RWPE1 (cell line): ENCODE results near the gene IER5.

Experiments used
- CTCF ChIA-PET: fragments of 350-600 bp; sonication (Branson Sonifier 250); formaldehyde crosslinking; extraction: SDS; loops from one replicate; lab custom pipeline; 2021; lab: Yijun Ruan, JAX
- POLR2A ChIA-PET: fragments of 400-600 bp; formaldehyde crosslinking; extraction: SDS; loops from one replicate; lab custom pipeline; 2020; ENCODE audit warnings: antibody characterized with exemption; ENCODE audit not compliant: low non-redundant PET; lab: Yijun Ruan, JAX
- DNase-seq: peaks from one replicate; pipeline ENCODE4 v3.0.0; 2012; ENCODE audit warnings: low spot score
- H3K27ac ChIP-seq: fragments of 450-650 bp; 2 replicates; pipeline ENCODE4 v1.5.1; 2017
- TF ChIP-seq, protein P1 (sequence below): fragments of 450-650 bp; conservative IDR thresholded peaks from 2 replicates; pipeline ENCODE4 v1.5.1; 2017; ENCODE audit warnings: low read depth, mild to moderate bottlenecking

Gene IER5

DNA sequence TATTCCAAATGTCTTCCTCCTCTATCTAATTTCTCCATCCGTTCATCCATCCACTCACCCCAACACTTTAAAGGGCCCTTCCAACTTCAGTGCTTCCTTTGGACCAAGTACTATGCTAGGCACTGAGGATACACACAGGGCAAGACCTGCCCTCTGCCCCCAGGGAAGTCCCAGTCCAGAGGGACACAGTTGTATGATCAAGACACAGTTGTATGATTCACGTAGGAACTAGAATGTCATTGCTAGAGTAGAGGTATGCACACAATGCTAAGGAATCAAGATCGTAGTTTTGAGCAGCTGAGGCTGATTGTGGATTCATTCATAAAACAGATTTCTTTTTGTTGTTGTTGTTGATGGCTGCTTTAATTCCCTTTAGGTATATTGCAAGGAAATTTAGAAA, 11.6 kb upstream of the IER5 start:
- TF ChIP-seq, protein P1, sequence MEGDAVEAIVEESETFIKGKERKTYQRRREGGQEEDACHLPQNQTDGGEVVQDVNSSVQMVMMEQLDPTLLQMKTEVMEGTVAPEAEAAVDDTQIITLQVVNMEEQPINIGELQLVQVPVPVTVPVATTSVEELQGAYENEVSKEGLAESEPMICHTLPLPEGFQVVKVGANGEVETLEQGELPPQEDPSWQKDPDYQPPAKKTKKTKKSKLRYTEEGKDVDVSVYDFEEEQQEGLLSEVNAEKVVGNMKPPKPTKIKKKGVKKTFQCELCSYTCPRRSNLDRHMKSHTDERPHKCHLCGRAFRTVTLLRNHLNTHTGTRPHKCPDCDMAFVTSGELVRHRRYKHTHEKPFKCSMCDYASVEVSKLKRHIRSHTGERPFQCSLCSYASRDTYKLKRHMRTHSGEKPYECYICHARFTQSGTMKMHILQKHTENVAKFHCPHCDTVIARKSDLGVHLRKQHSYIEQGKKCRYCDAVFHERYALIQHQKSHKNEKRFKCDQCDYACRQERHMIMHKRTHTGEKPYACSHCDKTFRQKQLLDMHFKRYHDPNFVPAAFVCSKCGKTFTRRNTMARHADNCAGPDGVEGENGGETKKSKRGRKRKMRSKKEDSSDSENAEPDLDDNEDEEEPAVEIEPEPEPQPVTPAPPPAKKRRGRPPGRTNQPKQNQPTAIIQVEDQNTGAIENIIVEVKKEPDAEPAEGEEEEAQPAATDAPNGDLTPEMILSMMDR, result no peak
- CTCF ChIA-PET, result interaction anchor here (0.6 kb wide), 1 partner anchor 19 kb away, joined by 4 read pairs; no protein-coding TSS in a partner anchor
- DNase-seq, result no peak
- H3K27ac ChIP-seq, result no peak overlapping the region
- POLR2A ChIA-PET, result no interaction called here

DNA sequence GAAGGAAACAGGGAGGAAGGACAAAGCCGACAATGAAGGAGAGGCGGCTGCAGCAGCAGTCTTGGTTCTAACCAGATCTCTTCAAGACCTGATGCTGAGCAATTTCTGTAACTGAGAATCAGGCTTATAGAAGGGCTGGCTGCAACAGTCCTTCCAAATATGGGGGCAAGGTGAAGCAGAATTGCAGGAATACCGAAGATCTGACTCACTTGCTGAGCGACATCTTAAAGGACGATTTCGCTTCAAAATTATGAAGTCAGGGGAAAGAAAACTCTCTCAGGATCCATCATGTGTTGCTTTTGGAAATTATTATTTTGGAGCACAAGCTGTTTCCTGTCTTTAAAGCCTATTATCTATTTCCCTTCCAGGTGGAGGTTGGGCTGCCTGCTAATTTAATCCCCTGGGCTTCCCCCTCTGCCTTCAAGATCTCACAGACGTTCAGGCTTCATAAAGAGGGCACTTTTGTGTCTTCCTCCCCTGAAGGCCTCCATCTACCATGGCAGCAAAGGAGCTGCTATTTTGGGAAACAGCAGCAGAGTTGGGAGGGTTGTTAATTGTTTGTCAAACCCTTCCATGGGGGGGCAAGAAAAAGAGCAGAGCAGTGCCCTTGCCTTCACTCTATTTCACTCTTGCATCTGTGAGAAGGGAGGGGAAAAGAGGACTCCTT, 10.8 kb upstream of the IER5 start:
- TF ChIP-seq, protein P1, result no peak
- POLR2A ChIA-PET, result no interaction called here
- DNase-seq, result no peak
- CTCF ChIA-PET, result interaction anchor here (0.6 kb wide), 1 partner anchor 39 kb away, joined by 3 read pairs; no protein-coding TSS in a partner anchor
- peak overlapping the region; percentile 47; the same call in 1 of the 2 replicates for H3K27ac ChIP-seq

DNA sequence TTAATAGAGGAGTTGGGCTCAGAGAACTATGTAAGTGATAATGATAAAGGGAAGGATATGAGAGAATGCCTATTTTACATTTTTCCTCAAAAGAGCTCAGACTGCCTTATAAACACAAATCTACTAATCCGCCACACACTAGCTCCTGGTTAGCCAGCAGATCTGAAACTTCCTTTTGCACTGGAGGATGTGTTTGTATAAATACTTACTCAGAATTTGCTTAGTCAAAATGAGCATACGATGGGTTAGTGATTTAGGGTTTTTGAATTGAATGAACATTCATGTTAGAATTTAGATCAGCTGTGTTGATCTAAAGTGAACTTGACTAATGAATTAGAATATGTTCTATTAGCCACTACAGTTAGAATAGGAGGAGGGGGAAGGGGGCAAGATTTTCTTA, 9.1 kb upstream of the IER5 start:
- no peak for DNase-seq
- TF ChIP-seq, protein P1, result no peak
- CTCF ChIA-PET, result interaction anchor here (0.9 kb wide), 1 partner anchor 21 kb away, joined by 3 read pairs; no protein-coding TSS in a partner anchor
- H3K27ac ChIP-seq, result no peak overlapping the region
- POLR2A ChIA-PET, result interaction anchor here (0.6 kb wide), 1 partner anchor 207 kb away, joined by 3 read pairs; no protein-coding TSS in a partner anchor

DNA sequence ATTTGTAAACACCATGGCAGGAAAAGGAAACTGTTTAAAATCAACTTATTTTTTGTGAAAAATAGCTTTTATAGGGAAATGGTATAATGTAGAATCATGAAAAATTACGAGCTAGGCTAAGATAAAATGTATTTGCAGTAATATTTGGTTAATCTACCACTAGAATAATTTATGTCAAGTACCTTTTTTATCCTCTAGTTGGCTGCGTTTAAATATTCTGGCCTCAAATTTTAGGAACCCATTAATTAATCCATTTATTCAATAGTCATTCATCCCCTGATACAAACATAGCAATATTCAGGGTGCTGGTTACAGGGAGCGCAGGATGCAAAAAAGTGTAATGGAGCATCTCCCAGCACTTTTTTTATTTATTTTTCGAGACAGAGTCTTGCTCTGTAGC, 8.6 kb upstream of the IER5 start:
- TF ChIP-seq, protein P1, result no peak
- H3K27ac ChIP-seq, result no peak overlapping the region
- POLR2A ChIA-PET, result no interaction called here
- CTCF ChIA-PET, result interaction anchor here (0.9 kb wide), 1 partner anchor 21 kb away, joined by 3 read pairs; no protein-coding TSS in a partner anchor
- no peak for DNase-seq

DNA sequence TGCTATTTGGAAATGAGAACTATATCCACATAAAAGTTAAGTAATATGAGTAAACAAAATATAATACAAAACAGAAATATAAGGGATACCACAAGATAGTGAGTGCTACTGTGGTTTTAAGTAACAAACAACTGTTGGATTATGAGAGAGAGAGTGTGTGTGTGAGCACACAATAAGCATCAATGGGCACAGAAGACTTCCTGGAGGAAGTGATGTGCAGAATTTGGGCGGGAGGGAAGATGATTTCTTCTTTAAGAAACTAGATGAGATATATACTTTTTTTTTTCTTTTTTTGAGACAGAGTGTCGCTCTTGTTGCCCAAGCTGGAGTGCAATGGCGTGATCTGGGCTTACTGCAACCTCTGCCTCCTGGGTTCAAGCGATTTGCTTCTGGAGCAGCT, 7.9 kb upstream of the IER5 start:
- ChIA-PET POLR2A (no interaction called here), CTCF (interaction anchor here (0.9 kb wide), 1 partner anchor 62 kb away, joined by 4 read pairs; no protein-coding TSS in a partner anchor)
- DNase-seq, result no peak
- no peak overlapping the region for H3K27ac ChIP-seq
- TF ChIP-seq, protein P1, result no peak

DNA sequence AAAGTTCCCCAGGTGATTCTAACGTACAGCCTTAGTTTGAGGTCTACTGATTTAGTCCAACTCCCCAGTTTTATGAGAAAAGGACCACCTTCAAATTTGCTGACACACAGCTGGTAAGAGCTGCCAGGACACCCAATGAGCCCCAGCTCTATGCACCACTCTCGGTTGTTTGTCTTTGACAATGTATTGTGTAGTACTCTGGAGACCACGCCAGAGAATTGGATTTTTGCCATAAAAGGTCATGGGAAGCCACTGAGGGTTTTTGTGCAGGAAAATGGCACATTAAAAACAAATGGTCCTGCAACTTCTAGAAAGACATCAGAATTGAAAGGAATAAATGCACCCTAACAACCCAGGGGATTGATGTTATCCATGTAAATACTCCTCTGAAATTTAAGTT, 7.1 kb upstream of the IER5 start:
- DNase-seq, result no peak
- ChIA-PET POLR2A (no interaction called here), CTCF (interaction anchor here (0.6 to 0.9 kb wide), 2 partner anchors 62 to 1175 kb away, joined by 3 to 4 read pairs; no protein-coding TSS in a partner anchor)
- TF ChIP-seq, protein P1, result no peak
- H3K27ac ChIP-seq, result no peak overlapping the region
